NCI-H128 (cell line): ENCODE results near the gene SUCLA2.

Experiments used
- DNase-seq: peaks from one replicate; lab custom pipeline; 2025; ENCODE audit not compliant: unreplicated experiment; lab: John Stamatoyannopoulos, UW

The SUCLA2 gene

GRCh38 chr13:47904241-47904640 lies 96.8 kb downstream of the SUCLA2 start:
- DNase-seq = no peak

- DNase-seq = no peak
Measured at GRCh38 chr13:47903836-47904235, 97.2 kb downstream of the SUCLA2 start.

- no peak for DNase-seq
Measured at GRCh38 chr13:47901441-47901840, 99.6 kb downstream of the SUCLA2 start.

- DNase-seq = no peak
Measured at GRCh38 chr13:47898080-47898479, 103.0 kb downstream of the SUCLA2 start.

GRCh38 chr13:47897411-47898050 lies 103.5 kb downstream of the SUCLA2 start:
- no peak for DNase-seq

DNA sequence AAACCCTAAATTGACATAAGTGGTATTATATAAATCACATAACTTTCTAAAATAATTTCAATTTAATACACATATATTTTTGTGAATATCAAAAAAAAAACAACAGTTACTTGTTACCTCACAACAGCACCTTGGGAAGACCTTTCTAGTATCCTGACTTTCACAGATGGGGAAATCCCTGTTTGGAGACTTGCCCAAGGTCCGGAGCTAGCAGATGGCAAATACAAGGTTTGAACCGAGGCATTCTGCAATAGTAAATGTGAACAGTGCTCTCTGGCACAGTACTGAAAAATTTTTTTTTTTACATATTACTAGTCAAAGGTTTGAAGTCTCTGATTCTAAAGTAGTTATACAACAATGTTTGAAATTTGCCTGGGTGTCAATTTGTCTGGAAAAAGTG lies 104.5 kb downstream of the SUCLA2 start:
- DNase-seq = no peak

- no peak for DNase-seq
Measured at GRCh38 chr13:47896111-47896510, 105.0 kb downstream of the SUCLA2 start.

DNA sequence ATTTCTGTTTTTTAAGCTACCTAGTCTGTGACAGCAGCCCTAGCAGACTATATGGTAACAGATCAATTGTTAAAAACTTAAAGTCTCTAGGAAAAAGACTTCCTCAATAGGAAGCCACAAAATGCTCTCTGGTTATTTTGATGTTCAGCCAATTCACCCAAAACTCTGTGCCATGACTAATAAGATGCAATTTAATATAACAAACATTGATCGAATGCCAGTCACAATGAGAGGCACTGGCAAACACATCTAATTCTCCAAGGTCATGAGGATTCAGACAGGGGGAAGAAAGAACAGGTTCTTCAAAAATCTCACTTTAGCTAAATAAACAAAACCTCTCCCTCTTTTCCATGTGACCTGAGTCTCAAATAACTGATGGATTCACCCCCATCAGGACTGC lies 107.5 kb downstream of the SUCLA2 start:
- no peak for DNase-seq
